NT2/D1 (cell line): ENCODE measurements around the gene NTM.

Source experiments
- SUZ12 ChIP-seq: IDR thresholded peaks from 2 replicates; pipeline ENCODE4 v1.6.1; 2011; ENCODE audit not compliant: insufficient read length, insufficient read depth; ENCODE audit errors: extremely low read depth
- YY1 ChIP-seq: IDR thresholded peaks from 2 replicates; pipeline ENCODE4 v1.6.1; 2011; ENCODE audit not compliant: insufficient read length, insufficient read depth
- ZNF274 ChIP-seq: IDR thresholded peaks from 2 replicates; pipeline ENCODE4 v1.6.1; 2011; ENCODE audit warnings: mild to moderate bottlenecking, low read depth, low read length

DNA sequence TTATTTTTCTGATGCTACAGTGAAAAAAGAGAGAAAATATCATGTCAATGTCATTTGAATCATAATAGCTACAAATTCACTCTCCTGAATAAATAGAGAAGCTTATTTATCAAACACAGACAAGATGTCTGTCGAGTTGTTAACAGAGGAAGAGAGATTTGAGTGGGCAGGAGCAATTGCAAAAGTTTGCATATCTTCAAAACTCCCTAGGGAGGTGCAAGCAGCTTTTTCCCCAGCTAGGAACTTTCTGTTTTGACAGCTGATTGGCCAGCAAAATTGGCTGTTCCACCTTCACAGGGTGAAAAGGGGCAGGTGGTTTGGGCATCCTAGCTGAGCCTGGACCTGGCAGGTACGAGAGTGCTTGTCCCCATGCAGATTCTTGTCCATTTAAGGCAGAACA, 98.2 kb downstream of the NTM start:
- TF ChIP-seq ZNF274 (no peak), SUZ12 (no peak), YY1 (no peak)
